ENCODE results near the gene GAPDHS. TPM values are rescaled to one million over a fixed set of nuclear protein-coding genes. Genes with fewer than 3 reads are reported as not detected.

Gene GAPDHS
- total RNA-seq, 2 donors from 2014 or later = 13.4 TPM; not detected in 1

- no peak for TF ChIP-seq CTCF (IDR thresholded peaks at IDR 0.05)
- no peak for TF ChIP-seq POLR2AphosphoS5 (IDR thresholded peaks at IDR 0.05)
- TF ChIP-seq POLR2A (IDR thresholded peaks at IDR 0.05) = no peak
These were observed 52.6 kb downstream of the GAPDHS start, which contains the start of gene PMIS2 for GRCh38 chr19:35585848-35586247. Gene PMIS2, plus strand, starts transcription at chr19:35586173. Its CDS starts 87 bp downstream, at chr19:35586260.

GRCh38 chr19:35587321-35587720 is 54.1 kb downstream of the GAPDHS start:
- 43% methylated on average over 1 of the region's 1 CpG for WGBS
- H3K36me3 ChIP-seq = no peaks in the 10 kb centered on the region
- no peak for DNase-seq (ENCODE audit: low spot score)
- no peaks in the 10 kb centered on the region for H3K4me1 ChIP-seq (replicated peaks)
- no peaks in the 10 kb centered on the region for H3K27me3 ChIP-seq (replicated peaks; ENCODE audit: insufficient read depth)
- TF ChIP-seq CTCF (IDR thresholded peaks at IDR 0.05) (no peak), POLR2AphosphoS5 (IDR thresholded peaks at IDR 0.05) (no peak), POLR2A (IDR thresholded peaks at IDR 0.05) (no peak)
- H3K9me3 ChIP-seq = no peaks in the 10 kb centered on the region
- H3K27ac ChIP-seq = no peak overlapping the region
- intact Hi-C loops (cut with DNase I) = no loop called here
- H3K4me3 ChIP-seq = no peak overlapping the region

More at GRCh38 chr19:35585848-35586247, 52.6 kb downstream of the GAPDHS start, which contains the start of gene PMIS2:
- H3K4me1 ChIP-seq (replicated peaks) = no peaks in the 10 kb centered on the region
- no peak for DNase-seq (ENCODE audit: low spot score)
- intact Hi-C loops (cut with DNase I) = no loop called here
- H3K9me3 ChIP-seq = no peaks in the 10 kb centered on the region
- H3K27me3 ChIP-seq (replicated peaks; ENCODE audit: insufficient read depth) = no peaks in the 10 kb centered on the region
- H3K36me3 ChIP-seq = no peaks in the 10 kb centered on the region
- WGBS = 34% methylated on average over 12 of the region's 16 CpGs
- H3K4me3 ChIP-seq = no peak within 1 kb of the TSS
- no peak within 1 kb of the TSS for H3K27ac ChIP-seq

DNA sequence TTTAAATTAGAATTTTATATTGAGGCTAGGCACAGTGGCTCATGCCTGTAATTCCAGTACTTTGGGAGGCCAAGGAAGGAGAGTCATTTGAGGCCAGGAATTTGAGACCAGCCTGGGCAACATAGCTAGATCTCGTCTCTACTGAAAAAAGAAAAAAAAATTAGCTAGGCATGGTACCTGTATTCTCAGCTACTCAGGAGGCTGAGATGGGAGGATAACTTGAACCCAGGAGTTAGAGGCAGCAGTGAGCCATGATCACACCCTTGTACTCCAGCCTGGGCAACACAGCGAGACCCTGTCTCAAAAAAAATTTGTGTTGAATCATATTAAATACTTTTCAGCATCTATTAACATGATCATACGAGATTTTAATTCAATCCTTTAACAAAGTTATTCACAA is 57.6 kb downstream of the GAPDHS start:
- intact Hi-C loops (cut with DNase I) = no loop called here

DNA sequence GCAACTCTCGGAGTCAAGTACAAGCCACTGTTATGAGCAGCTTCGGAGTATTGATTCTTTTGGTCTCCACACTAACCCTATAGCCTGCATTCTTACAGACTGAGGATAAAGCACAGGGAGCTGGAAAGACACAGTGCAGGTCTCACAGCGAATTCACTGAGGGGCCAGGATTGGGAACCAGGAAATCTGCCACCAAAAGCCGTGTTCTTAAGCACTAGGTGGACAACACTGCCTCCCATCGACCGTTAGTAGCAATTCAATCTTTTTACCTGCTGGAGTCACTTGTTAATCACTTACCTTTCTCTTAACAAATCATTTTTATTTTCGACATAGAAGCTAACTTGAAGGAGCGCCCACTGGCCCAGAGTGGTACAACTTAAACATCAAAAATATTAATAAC is 59.0 kb downstream of the GAPDHS start:
- TF ChIP-seq CTCF (IDR thresholded peaks at IDR 0.05) (peak in 3 of 4 experiments; percentile 27 to 38 (median 33)), POLR2A (IDR thresholded peaks at IDR 0.05) (no peak), POLR2AphosphoS5 (IDR thresholded peaks at IDR 0.05) (no peak)
- Histone ChIP-seq H3K36me3 (no peaks in the 10 kb centered on the region), H3K4me1 (replicated peaks) (no peaks in the 10 kb centered on the region), H3K9me3 (no peaks in the 10 kb centered on the region), H3K27ac (no peak overlapping the region), H3K27me3 (replicated peaks; ENCODE audit: insufficient read depth) (no peaks in the 10 kb centered on the region), H3K4me3 (no peak overlapping the region)
- DNase-seq (ENCODE audit: low spot score) = peak; percentile 11
- WGBS = 21% methylated on average over 8 of the region's 8 CpGs
- intact Hi-C loops (cut with DNase I) = no loop called here

More for the DNA sequence above, 57.6 kb downstream of the GAPDHS start:
- no peaks in the 10 kb centered on the region for H3K36me3 ChIP-seq
- no peaks in the 10 kb centered on the region for H3K27me3 ChIP-seq (replicated peaks; ENCODE audit: insufficient read depth)
- no peaks in the 10 kb centered on the region for H3K9me3 ChIP-seq
- H3K4me3 ChIP-seq = no peak overlapping the region
- TF ChIP-seq POLR2A (IDR thresholded peaks at IDR 0.05) = no peak
- no peak for TF ChIP-seq POLR2AphosphoS5 (IDR thresholded peaks at IDR 0.05)
- no peak for TF ChIP-seq CTCF (IDR thresholded peaks at IDR 0.05)
- no peaks in the 10 kb centered on the region for H3K4me1 ChIP-seq (replicated peaks)
- no peak overlapping the region for H3K27ac ChIP-seq
- 75% methylated on average over 3 of the region's 3 CpGs for WGBS
- DNase-seq (ENCODE audit: low spot score) = no peak

Other genes starting within 250 kb of the GAPDHS start
- gene MAG, start 241.3 kb upstream of the GAPDHS start, total RNA-seq = 10 to 100 TPM in 1 of 2 donors, not detected in 1; 13.9 TPM
- 10 to 100 TPM in 1 of 2 donors, not detected in 1; 14.0 TPM for gene CD22, start 204.3 kb upstream of the GAPDHS start, total RNA-seq
- under 1 TPM in 1 of 2 donors, not detected in 1; 0.28 TPM for gene FFAR1, start 185.6 kb upstream of the GAPDHS start, total RNA-seq
- gene FFAR3, start 175.0 kb upstream of the GAPDHS start, total RNA-seq = 1 to 10 TPM in 1 of 2 donors, not detected in 1; 1.6 TPM
- gene GPR42, start 162.4 kb upstream of the GAPDHS start, total RNA-seq = not detected
- gene FFAR2, start 85.2 kb upstream of the GAPDHS start, total RNA-seq = under 1 TPM in 1 of 2 donors, not detected in 1; 0.87 TPM
- gene KRTDAP, start 43.0 kb upstream of the GAPDHS start, total RNA-seq = 10 to 100 TPM in 1 of 2 donors, 1 to 10 TPM in 1; 3.6 to 58.6 TPM
- gene DMKN, start 19.8 kb upstream of the GAPDHS start, total RNA-seq = 10 to 100 TPM; 50.9 to 80.5 TPM
- gene SBSN, start 5.1 kb upstream of the GAPDHS start, total RNA-seq = 1 to 10 TPM in 1 of 2 donors, under 1 TPM in 1; 0.32 to 4.9 TPM
- 100 to 1,000 TPM; 105 to 120 TPM for gene TMEM147, start 12.2 kb downstream of the GAPDHS start, total RNA-seq
- gene ATP4A, start 30.2 kb downstream of the GAPDHS start, total RNA-seq = 1 to 10 TPM in 1 of 2 donors, not detected in 1; 1.9 TPM
- not detected for gene PMIS2, start 52.7 kb downstream of the GAPDHS start, total RNA-seq
- 10 to 100 TPM; 10.0 to 17.5 TPM for gene HAUS5, start 79.3 kb downstream of the GAPDHS start, total RNA-seq
- 100 to 1,000 TPM in 1 of 2 donors, 10 to 100 TPM in 1; 81.4 to 114 TPM for gene RBM42, start 95.6 kb downstream of the GAPDHS start, total RNA-seq
- 1 to 10 TPM; 1.2 to 6.6 TPM for gene ETV2, start 108.3 kb downstream of the GAPDHS start, total RNA-seq
- gene COX6B1, start 114.9 kb downstream of the GAPDHS start, total RNA-seq = 100 to 1,000 TPM; 334 to 665 TPM
- gene UPK1A, start 133.1 kb downstream of the GAPDHS start, total RNA-seq = 1 to 10 TPM; 3.8 to 5.5 TPM
- 1 to 10 TPM in 1 of 2 donors, not detected in 1; 3.1 TPM for gene ZBTB32, start 171.1 kb downstream of the GAPDHS start, total RNA-seq
- 10 to 100 TPM; 32.3 to 89.5 TPM for gene KMT2B, start 184.5 kb downstream of the GAPDHS start, total RNA-seq
- 10 to 100 TPM in 1 of 2 donors, 1 to 10 TPM in 1; 9.4 to 16.1 TPM for gene IGFLR1, start 209.0 kb downstream of the GAPDHS start, total RNA-seq
- gene U2AF1L4, start 212.0 kb downstream of the GAPDHS start, total RNA-seq = 10 to 100 TPM; 14.6 to 45.0 TPM
- gene PSENEN, start 212.2 kb downstream of the GAPDHS start, total RNA-seq = 10 to 100 TPM; 39.9 to 65.2 TPM
- gene LIN37, start 215.1 kb downstream of the GAPDHS start, total RNA-seq = 10 to 100 TPM in 1 of 2 donors, 1 to 10 TPM in 1; 4.2 to 13.0 TPM
- gene HSPB6, start 223.6 kb downstream of the GAPDHS start, total RNA-seq = 10 to 100 TPM; 32.2 to 78.5 TPM
- 10 to 100 TPM; 13.6 to 19.2 TPM for gene PROSER3, start 224.7 kb downstream of the GAPDHS start, total RNA-seq
- gene ARHGAP33, start 242.1 kb downstream of the GAPDHS start, total RNA-seq = 10 to 100 TPM; 13.2 to 38.1 TPM